Activated CD4-positive, alpha-beta memory T cell treated with anti-CD3 and anti-CD28 coated beads, Interleukin-2, amount 10 ng/mL, durations not matched to agents 7 days and 5 days (primary cell): Measurements from ENCODE around the gene ACSS3. TPM values are rescaled to one million over a fixed set of nuclear protein-coding genes. Genes with fewer than 3 reads are reported as not detected.
"Not testable (repeated sequence)": the region's sequence is repeated elsewhere in the genome, so short reads cannot be mapped to it uniquely, and the experiment has no call there.

Experiments
- CTCF ChIA-PET: fragments of 350-600 bp; sonication (Branson Sonifier 250); formaldehyde crosslinking; loops from one replicate; lab custom pipeline; 2021; ENCODE audit warnings: antibody characterized with exemption, inconsistent platforms; lab: Charles Lee
- POLR2A ChIA-PET: fragments of 350-600 bp; sonication (Branson Sonifier 250); formaldehyde crosslinking; loops from one replicate; lab custom pipeline; 2021; ENCODE audit warnings: antibody characterized with exemption; lab: Charles Lee
- DNase-seq: peaks from one replicate; pipeline ENCODE4 v3.0.0-alpha.2; 2020
- H3K27ac Mint-ChIP-seq: one replicate; pipeline ENCODE4 v1.8.0; 2021; ENCODE audit warnings: mild to moderate bottlenecking, mixed read lengths
- H3K27me3 Mint-ChIP-seq: one replicate; pipeline ENCODE4 v1.8.0; 2021; ENCODE audit warnings: mixed read lengths
- H3K36me3 Mint-ChIP-seq: one replicate; pipeline ENCODE4 v1.8.0; 2021; ENCODE audit warnings: low read depth, mixed read lengths
- H3K4me1 Mint-ChIP-seq: one replicate; pipeline ENCODE4 v1.8.0; 2021; ENCODE audit warnings: mixed read lengths
- H3K4me3 Mint-ChIP-seq: one replicate; pipeline ENCODE4 v1.8.0; 2021; ENCODE audit warnings: mild to moderate bottlenecking, mixed read lengths
- H3K9me3 Mint-ChIP-seq: one replicate; pipeline ENCODE4 v1.8.0; 2021; ENCODE audit warnings: mixed read lengths
- total RNA-seq, 2 experiments: library from RNA; stranded (reverse); gene quantifications; one replicate each; pipeline ENCODE4 v1.2.3, GENCODE V29; 2021

The ACSS3 gene
- total RNA-seq, 2 experiments from 2014 or later, result not detected

DNA sequence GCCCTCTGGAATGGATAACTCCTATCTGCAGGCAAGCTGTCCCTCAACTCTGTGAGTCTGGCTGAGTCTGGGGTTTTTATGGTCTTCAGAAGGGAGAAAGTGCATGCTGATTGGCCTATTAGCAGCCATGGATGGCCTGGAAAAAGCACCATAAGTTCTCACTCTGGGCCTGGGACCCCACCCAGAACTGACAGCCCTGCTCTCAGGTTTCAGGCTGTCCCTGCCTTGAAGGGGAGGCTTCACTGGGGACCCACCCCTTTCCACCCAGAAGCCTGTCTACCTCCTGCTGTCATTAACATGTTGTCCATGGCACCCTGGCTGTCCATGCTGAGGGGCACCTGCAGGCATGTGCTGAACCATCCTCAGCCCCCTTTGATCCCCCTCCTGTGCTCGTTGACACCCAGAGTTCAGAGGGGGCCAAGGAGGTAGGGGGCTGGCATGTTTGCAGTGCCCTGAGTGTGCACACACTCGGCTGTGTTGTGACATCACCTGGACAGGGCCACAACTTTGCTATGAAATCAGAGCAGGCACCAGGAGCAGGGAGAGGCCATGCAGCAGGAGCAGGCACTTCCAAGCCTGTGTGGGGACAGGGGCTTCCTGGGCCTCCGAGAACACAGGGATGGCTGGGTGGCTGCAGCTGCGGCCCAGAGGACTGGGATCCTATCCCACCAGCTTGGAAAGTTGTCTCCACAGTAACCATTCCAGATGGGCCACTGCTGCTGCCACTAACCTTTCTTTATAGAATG is 84.7 kb downstream of the ACSS3 start:
- Mint-ChIP-seq H3K4me3 (no peak overlapping the region), H3K27me3 (no peaks in the 10 kb centered on the region), H3K36me3 (no peaks in the 10 kb centered on the region), H3K4me1 (no peaks in the 10 kb centered on the region), H3K27ac (no peak overlapping the region), H3K9me3 (peaks cover 7% of the 10 kb centered on the region)
- POLR2A ChIA-PET, result no interaction called here
- DNase-seq, result no peak
- CTCF ChIA-PET, result no interaction called here

DNA sequence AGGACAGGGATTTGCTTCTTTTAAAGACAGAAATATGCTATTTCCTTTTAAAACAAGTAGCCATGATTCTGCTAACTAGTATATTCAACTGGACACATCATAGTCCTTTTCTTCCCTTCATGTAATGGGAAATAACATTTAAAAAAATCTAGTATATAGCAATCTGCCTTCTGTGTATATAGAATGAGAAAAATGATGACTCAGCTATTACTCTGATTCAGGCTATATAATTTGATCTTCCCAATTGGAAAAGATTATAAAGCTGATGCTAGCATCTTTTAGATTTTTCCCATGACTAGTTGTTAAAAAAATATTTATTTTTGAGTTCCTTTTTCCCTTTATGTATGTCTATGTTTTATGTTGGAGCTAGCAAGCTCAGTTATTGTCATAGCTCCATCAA is 86.9 kb downstream of the ACSS3 start:
- H3K27me3 Mint-ChIP-seq, result no peaks in the 10 kb centered on the region
- H3K4me3 Mint-ChIP-seq, result no peak overlapping the region
- no peaks in the 10 kb centered on the region for H3K36me3 Mint-ChIP-seq
- ChIA-PET CTCF (no interaction called here), POLR2A (no interaction called here)
- DNase-seq, result no peak
- H3K4me1 Mint-ChIP-seq, result no peaks in the 10 kb centered on the region
- H3K27ac Mint-ChIP-seq, result no peak overlapping the region
- peaks cover 5% of the 10 kb centered on the region for H3K9me3 Mint-ChIP-seq

DNA sequence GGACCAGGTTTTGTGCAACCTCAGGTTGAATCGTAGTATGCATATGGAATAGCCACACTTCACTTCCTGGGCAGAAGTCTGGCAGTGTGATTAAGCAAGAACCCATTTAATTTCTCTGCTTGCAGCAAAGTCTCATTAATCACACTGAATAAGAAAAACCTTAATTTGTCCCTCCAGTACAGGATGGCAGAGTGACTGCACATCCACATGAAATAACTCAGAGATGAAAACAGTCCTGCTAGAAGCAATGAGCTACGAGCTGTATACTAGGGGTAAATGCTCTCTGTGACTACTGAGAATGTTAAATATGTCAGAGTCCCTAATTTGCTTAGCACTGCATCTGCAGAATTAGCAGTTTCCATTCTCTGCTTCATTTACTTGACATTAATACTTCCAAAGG is 88.9 kb downstream of the ACSS3 start:
- ChIA-PET POLR2A (no interaction called here), CTCF (no interaction called here)
- no peaks in the 10 kb centered on the region for H3K36me3 Mint-ChIP-seq

DNA sequence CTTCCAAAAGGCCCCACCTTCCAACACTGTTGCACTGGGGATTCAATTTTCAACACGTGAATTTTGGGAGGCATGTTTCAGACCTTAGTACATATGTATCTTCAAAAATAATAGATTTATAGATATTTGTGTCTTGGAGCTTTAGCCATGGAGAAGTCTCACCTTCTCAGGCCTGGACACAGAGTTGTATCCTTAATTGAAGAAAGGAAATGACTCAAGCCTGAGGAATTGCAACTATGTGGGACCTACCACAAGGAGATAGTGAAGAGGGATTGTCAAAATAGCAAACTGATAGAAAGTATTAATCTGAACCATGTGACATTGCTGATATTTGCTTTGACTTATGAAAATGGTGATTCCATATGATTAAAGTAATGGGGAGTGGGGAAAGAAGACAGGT is 89.8 kb downstream of the ACSS3 start:
- no peaks in the 10 kb centered on the region for H3K27me3 Mint-ChIP-seq
- H3K9me3 Mint-ChIP-seq, result peaks cover 5% of the 10 kb centered on the region
- H3K4me1 Mint-ChIP-seq, result no peaks in the 10 kb centered on the region
- no peak overlapping the region for H3K4me3 Mint-ChIP-seq
- no peak overlapping the region for H3K27ac Mint-ChIP-seq
- H3K36me3 Mint-ChIP-seq, result no peaks in the 10 kb centered on the region
- ChIA-PET CTCF (no interaction called here), POLR2A (no interaction called here)
- DNase-seq, result no peak

More for the DNA sequence above, 88.9 kb downstream of the ACSS3 start:
- Mint-ChIP-seq H3K4me3 (no peak overlapping the region), H3K9me3 (peaks cover 5% of the 10 kb centered on the region), H3K27me3 (no peaks in the 10 kb centered on the region), H3K4me1 (no peaks in the 10 kb centered on the region), H3K27ac (no peak overlapping the region)
- no peak for DNase-seq

DNA sequence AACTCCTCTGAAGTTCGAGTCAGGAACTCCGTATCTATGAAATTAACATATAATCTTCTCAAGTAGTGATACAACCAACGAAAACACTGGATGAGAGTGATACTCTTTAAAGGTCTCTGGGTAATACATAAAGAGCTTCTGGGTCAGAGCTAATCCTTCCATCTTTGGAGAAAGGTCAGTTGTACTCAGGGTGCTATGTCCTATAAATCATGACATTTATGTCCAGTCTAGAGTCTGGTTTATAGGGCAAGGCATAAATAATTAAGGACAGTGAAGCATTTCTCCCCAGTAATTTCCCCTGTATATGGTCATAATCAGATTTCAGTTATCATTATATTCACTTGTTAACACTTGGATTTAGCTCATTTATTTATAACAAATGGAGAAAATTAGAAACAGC is 90.6 kb downstream of the ACSS3 start:
- CTCF ChIA-PET, result no interaction called here
- H3K36me3 Mint-ChIP-seq, result no peaks in the 10 kb centered on the region

DNA sequence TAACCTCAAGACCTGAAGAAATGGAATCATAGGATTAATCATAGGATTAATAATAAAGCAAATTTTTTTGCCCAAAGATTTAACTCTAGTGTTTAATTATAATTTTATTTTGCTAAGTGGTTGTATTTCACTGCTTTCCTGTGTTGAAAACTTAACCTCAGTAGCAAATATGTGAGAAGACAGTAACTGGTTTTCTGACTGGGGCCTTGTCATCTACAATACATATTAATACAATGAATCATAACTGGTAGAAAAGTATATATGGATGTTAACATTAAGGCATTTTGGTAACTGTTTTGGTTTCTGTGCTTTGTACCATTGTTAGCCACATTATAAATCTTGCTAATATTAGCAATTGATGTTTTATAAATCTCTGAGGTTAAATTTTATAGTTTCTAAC is 92.2 kb downstream of the ACSS3 start:
- DNase-seq, result no peak
- Mint-ChIP-seq H3K27me3 (no peaks in the 10 kb centered on the region), H3K27ac (no peak overlapping the region), H3K9me3 (peaks cover 5% of the 10 kb centered on the region), H3K36me3 (no peaks in the 10 kb centered on the region), H3K4me3 (no peak overlapping the region), H3K4me1 (no peaks in the 10 kb centered on the region)
- ChIA-PET POLR2A (no interaction called here), CTCF (no interaction called here)

More for the DNA sequence above, 90.6 kb downstream of the ACSS3 start:
- DNase-seq, result no peak
- Mint-ChIP-seq H3K27ac (no peak overlapping the region), H3K4me3 (no peak overlapping the region), H3K4me1 (no peaks in the 10 kb centered on the region), H3K9me3 (peaks cover 5% of the 10 kb centered on the region), H3K27me3 (no peaks in the 10 kb centered on the region)
- POLR2A ChIA-PET, result no interaction called here

DNA sequence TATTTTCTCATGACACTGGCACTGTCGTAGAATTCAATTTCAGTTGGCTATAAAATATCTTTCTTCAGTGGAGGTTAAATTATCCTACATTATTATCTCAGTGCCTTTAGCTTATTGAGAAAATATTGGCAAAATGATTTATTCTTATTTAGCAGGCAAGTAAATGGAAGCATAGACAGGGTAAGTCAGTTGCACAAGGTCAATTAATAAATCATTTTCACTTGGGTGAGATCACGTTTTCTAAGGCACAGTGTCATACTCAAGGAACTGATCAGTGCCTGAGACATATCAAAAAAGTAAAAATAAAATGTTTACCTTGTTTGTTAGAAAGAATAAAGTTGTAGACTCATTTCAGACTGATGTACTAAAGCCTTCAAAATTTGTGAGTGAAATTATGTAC is 95.0 kb downstream of the ACSS3 start:
- CTCF ChIA-PET, result no interaction called here
- H3K36me3 Mint-ChIP-seq, result no peaks in the 10 kb centered on the region
- H3K4me3 Mint-ChIP-seq, result no peak overlapping the region
- peaks cover 14% of the 10 kb centered on the region for H3K9me3 Mint-ChIP-seq
- DNase-seq, result no peak
- H3K27ac Mint-ChIP-seq, result no peak overlapping the region
- POLR2A ChIA-PET, result no interaction called here
- no peaks in the 10 kb centered on the region for H3K4me1 Mint-ChIP-seq
- H3K27me3 Mint-ChIP-seq, result no peaks in the 10 kb centered on the region

DNA sequence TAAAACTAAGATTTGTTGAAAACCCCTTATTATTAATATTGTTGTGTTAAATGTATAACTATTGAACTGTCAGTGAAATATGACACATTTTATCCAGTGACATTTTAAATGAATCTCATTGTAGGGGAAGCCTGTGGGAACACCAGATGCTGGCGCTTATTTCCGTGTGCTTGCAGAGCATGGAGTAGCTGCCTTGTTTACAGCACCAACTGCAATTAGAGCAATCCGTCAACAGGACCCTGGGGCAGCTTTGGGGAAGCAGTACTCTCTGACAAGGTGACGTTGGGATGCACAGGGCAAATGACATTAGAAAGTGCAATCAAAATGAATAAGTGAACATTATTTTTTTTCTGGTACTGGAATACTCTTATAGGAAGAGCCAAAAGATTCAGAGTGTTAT is 96.8 kb downstream of the ACSS3 start:
- POLR2A ChIA-PET, result no interaction called here
- Mint-ChIP-seq H3K4me3 (no peak overlapping the region), H3K9me3 (peaks cover 12% of the 10 kb centered on the region), H3K27ac (no peak overlapping the region), H3K4me1 (no peaks in the 10 kb centered on the region), H3K36me3 (no peaks in the 10 kb centered on the region), H3K27me3 (no peaks in the 10 kb centered on the region)
- CTCF ChIA-PET, result no interaction called here
- DNase-seq, result no peak

DNA sequence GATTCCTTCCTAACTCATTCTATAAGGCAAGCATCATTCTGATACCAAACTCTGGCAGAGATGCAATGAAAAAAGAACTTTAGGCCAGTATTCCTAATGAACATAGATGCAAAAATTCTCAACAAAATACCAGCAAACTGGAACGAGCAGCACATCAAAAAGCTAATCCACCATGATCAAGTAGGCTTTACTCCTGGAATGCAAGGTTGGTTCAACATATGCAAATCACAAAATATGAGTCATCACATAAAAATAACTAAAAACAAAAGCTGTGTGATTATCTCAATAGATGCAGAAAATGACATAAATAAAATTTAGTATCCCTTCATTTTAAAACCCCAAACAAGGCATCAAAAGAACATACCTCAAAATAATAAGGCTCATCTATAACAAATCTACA is 98.9 kb downstream of the ACSS3 start:
- H3K27ac Mint-ChIP-seq, result no peak overlapping the region
- no peaks in the 10 kb centered on the region for H3K4me1 Mint-ChIP-seq
- no peaks in the 10 kb centered on the region for H3K27me3 Mint-ChIP-seq
- H3K9me3 Mint-ChIP-seq, result peaks cover 16% of the 10 kb centered on the region
- ChIA-PET POLR2A (no interaction called here), CTCF (no interaction called here)
- H3K4me3 Mint-ChIP-seq, result no peak overlapping the region
- DNase-seq, result no peak
- no peaks in the 10 kb centered on the region for H3K36me3 Mint-ChIP-seq

DNA sequence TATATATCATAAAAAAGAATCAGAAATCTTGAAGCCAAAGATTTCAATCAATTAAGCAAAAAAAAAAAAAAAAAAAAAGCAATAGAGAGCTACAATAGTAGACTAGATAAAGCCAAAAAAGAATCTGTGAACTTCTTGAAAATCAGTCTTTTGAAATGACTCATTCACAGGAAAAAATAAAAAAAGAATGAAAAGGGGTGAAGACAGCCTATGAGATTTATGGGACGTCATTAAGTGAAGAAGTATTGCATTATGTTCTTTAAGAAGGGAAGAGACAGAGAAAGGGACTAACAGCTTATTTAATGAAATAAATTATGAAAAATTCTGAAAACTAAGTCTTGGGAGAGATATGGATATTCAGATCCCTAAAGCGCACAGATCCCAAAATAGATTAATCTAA is 103.8 kb downstream of the ACSS3 start:
- POLR2A ChIA-PET, result no interaction called here
- peaks cover 11% of the 10 kb centered on the region for H3K9me3 Mint-ChIP-seq
- DNase-seq, result no peak
- no peak overlapping the region for H3K27ac Mint-ChIP-seq
- CTCF ChIA-PET, result no interaction called here
- no peaks in the 10 kb centered on the region for H3K4me1 Mint-ChIP-seq
- H3K27me3 Mint-ChIP-seq, result no peaks in the 10 kb centered on the region
- no peak overlapping the region for H3K4me3 Mint-ChIP-seq
- no peaks in the 10 kb centered on the region for H3K36me3 Mint-ChIP-seq

DNA sequence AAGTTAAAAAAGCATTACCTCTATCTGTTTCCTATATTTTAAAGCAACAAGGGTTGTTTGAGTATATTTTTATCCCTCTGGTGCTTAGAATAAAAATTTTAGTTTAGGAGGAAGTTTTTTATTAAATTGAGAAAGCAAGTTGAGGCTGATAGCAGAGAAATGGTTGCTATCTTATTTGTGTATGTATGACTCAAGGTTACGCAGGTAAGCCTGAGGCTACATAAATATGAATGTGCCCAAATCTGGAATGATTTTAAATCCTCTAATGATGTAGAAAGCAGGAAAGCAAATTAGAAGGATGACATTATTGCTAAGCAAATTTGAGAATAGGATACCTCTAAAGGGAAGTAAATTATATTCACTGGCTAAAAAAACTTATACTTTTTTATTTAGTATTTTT is 109.8 kb downstream of the ACSS3 start:
- H3K4me1 Mint-ChIP-seq, result no peaks in the 10 kb centered on the region
- H3K27me3 Mint-ChIP-seq, result no peaks in the 10 kb centered on the region
- DNase-seq, result no peak
- POLR2A ChIA-PET, result no interaction called here
- CTCF ChIA-PET, result no interaction called here
- H3K9me3 Mint-ChIP-seq, result no peaks in the 10 kb centered on the region
- no peaks in the 10 kb centered on the region for H3K36me3 Mint-ChIP-seq
- H3K4me3 Mint-ChIP-seq, result no peak overlapping the region
- H3K27ac Mint-ChIP-seq, result no peak overlapping the region

DNA sequence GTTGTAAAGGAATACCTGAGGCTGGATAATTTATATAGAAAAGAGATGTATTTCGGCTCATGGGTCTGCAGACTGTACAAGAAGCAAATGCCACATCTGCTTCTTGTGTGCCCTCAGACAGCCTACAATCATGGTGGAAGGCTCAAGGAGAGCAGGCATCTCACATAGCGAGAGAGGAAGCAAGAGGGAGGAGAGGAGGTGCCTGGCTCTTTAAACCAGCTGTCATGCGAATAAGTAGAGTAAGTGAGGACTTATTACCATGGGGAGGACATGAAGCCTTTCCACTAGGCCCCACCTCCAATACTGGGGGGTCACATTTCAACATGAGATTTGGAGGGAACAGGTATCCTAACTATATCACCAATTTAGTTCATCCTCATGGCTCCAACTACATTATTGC is 118.7 kb downstream of the ACSS3 start:
- H3K4me1 Mint-ChIP-seq, result no peaks in the 10 kb centered on the region
- H3K4me3 Mint-ChIP-seq, result no peak overlapping the region
- no peaks in the 10 kb centered on the region for H3K36me3 Mint-ChIP-seq
- no peak overlapping the region for H3K27ac Mint-ChIP-seq
- no peak for DNase-seq
- no peaks in the 10 kb centered on the region for H3K27me3 Mint-ChIP-seq
- CTCF ChIA-PET, result no interaction called here
- POLR2A ChIA-PET, result no interaction called here
- peaks cover 7% of the 10 kb centered on the region for H3K9me3 Mint-ChIP-seq

DNA sequence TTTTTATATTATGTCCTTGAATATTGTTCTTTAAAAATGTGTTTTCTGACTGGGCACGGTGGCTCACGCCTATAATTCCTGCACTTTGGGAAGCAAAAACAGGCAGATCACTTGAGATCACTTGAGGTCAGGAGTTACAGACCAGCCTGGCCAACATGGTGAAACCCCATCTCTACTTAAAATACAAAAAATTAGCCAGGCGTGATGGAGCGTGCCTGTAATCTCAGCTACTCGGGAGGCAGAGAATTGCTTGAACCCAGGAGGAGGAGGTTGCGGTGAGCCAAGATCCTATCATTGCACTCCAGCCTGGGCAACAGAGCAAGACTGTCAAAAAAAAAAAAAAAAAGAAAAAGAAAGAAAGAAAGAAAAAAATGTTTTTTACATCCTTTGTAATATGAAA is 122.7 kb downstream of the ACSS3 start:
- H3K27ac Mint-ChIP-seq, DNase-seq, CTCF ChIA-PET, H3K36me3 Mint-ChIP-seq, H3K4me3 Mint-ChIP-seq, H3K9me3 Mint-ChIP-seq, POLR2A ChIA-PET, H3K4me1 Mint-ChIP-seq, H3K27me3 Mint-ChIP-seq: not testable (repeated sequence)

DNA sequence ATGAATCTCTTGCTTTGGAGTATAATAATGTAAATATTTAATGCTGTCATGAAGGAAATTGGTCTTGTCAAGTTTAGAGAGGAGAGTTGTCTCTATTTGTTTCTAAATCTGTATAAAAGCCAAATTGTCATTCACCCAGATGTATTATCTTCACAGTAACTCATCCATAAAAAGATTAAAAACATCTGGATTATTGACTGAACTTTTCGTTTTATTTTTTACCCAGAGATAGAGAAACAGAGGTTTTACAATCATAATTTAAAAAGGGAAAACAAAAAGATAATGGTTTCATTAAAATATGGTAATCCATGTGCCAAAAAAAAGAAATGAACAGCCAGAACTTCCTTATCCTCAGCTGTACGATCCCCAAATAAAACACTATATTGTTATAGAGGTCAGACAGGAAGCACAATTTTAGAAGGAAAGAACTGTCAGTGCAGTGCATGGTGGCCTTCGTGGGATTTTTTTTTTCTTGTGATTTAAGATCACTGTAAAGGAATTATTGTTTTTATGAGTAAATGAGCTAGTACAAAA is 125.9 kb downstream of the ACSS3 start:
- no peak for DNase-seq
- H3K36me3 Mint-ChIP-seq, result no peaks in the 10 kb centered on the region
- CTCF ChIA-PET, result no interaction called here
- H3K4me3 Mint-ChIP-seq, result no peak overlapping the region
- no peaks in the 10 kb centered on the region for H3K9me3 Mint-ChIP-seq
- POLR2A ChIA-PET, result no interaction called here
- H3K4me1 Mint-ChIP-seq, result no peaks in the 10 kb centered on the region
- H3K27me3 Mint-ChIP-seq, result no peaks in the 10 kb centered on the region
- H3K27ac Mint-ChIP-seq, result no peak overlapping the region
